ENCODE measurements around the gene STN1. TPM values are rescaled to one million over a fixed set of nuclear protein-coding genes. Genes with fewer than 3 reads are reported as not detected.
A peak's percentile ranks its signal among the peaks of the same experiment; 100 is the strongest.

Gene STN1
- total and polyA plus RNA-seq, 12 donors = 16.5 to 38.7 (median 31.4) TPM

DNA sequence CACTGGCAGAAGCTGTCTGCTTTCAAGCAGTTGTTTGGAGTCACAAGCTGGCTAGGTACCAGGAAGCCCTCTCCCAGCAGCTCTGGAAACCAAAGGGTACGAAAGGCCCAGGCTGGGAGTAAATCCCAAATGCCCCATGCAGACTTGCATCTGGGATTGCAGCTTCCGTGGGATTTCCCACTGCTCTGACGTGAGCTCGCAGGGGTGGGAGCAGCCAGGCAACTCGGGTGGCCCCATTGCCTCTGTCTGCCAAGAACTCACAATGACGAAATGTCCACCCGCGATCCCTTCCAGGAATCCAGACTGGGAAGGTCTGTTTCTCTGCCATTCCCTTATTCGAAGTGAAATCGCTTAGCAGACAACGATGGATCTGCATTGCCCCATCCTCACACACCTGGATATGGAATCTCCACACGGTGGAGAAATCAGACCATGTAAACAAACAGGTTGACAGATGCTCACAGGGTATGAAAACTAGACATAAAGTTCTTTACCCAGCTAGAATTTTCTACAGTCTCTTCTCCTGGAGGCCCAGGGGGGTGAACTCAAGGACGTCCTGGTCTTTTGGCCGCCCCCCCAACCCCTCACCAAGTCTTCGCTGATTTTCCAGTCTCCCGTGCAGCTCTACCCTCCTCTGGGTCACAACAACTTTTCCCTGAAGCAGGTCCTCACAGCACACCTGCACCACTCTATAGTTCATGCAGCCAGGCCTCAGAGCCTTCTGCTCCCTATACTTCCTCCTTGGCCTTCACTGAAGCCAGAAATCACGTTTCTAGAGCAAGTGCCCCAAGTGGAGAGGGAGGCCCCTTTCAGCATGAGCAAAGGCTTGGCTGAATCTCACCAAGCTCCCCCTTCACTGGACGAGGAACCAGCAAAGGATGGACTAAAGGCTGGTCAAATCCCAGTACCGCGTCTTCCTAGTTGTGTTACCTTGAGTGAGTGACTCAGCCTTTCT lies 82.6 kb downstream of the STN1 start:
- peaks cover 0 to 9% (median 0%) of the 10 kb centered on the region in 11 donors for H3K9me3 ChIP-seq
- TF ChIP-seq, protein P1, sequence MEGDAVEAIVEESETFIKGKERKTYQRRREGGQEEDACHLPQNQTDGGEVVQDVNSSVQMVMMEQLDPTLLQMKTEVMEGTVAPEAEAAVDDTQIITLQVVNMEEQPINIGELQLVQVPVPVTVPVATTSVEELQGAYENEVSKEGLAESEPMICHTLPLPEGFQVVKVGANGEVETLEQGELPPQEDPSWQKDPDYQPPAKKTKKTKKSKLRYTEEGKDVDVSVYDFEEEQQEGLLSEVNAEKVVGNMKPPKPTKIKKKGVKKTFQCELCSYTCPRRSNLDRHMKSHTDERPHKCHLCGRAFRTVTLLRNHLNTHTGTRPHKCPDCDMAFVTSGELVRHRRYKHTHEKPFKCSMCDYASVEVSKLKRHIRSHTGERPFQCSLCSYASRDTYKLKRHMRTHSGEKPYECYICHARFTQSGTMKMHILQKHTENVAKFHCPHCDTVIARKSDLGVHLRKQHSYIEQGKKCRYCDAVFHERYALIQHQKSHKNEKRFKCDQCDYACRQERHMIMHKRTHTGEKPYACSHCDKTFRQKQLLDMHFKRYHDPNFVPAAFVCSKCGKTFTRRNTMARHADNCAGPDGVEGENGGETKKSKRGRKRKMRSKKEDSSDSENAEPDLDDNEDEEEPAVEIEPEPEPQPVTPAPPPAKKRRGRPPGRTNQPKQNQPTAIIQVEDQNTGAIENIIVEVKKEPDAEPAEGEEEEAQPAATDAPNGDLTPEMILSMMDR (IDR thresholded peaks at IDR 0.05) = no peak
- peak overlapping the region; percentile 10 to 80 (median 66) for H3K27ac ChIP-seq
- H3K4me3 ChIP-seq = no peak overlapping the region
- H3K36me3 ChIP-seq = no peaks in the 10 kb centered on the region
- intact Hi-C loops (cut with DNase I) = no loop called here
- 37 to 42% methylated on average over 20 of the region's 20 CpGs for WGBS, 2 donors
- DNase-seq (peak; percentile 76 to 87), ATAC-seq (peak; percentile 39 to 74 (median 72))
- peaks cover 23 to 79% (median 70%) of the 10 kb centered on the region in 9 donors for H3K4me1 ChIP-seq
- no peaks in the 10 kb centered on the region for H3K27me3 ChIP-seq

DNA sequence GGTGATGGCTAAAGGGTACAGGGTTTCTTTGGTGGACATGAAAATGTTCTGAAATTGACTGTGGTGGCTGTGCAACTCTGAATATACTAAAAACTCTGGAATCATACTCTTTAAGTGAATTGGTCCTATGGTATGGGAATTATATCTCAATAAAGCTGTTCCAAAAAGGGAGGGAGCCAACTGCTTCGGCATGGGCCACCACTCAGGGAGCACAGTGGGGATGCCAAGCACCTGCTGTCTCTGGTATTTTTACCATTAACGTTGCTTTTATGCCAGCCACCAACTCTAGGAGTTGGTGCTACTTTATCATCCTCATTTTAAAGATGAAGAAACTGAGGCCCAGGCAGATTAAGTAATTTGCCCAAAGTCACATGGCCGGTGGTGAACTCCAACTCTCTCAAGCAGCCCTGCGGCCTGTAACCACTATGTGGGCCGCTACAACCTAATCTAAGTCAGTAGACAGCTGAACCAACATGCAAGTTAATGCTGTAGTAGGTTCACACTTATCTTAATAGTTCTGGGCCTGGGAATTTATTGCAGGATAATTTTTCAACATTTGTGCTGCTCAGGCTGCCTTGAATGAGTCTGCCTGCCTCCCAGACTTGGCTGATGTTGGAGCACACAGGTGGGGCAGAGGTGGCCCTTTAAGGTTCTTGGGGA lies 83.4 kb downstream of the STN1 start:
- intact Hi-C loops (cut with DNase I) = no loop called here
- ATAC-seq (peak in 6 of 8 donors; percentile 3 to 45 (median 22)), DNase-seq (no peak)
- H3K27me3 ChIP-seq = no peaks in the 10 kb centered on the region
- H3K4me1 ChIP-seq = peaks cover 17 to 79% (median 70%) of the 10 kb centered on the region in 9 donors
- H3K27ac ChIP-seq = peak overlapping the region; percentile 10 to 80 (median 66)
- 41 to 45% methylated on average over 5 of the region's 5 CpGs for WGBS, 2 donors
- H3K4me3 ChIP-seq = no peak overlapping the region
- H3K9me3 ChIP-seq = peaks cover 0 to 9% (median 0%) of the 10 kb centered on the region in 11 donors
- H3K36me3 ChIP-seq = no peaks in the 10 kb centered on the region
- TF ChIP-seq, protein P1 (IDR thresholded peaks at IDR 0.05) = no peak

DNA sequence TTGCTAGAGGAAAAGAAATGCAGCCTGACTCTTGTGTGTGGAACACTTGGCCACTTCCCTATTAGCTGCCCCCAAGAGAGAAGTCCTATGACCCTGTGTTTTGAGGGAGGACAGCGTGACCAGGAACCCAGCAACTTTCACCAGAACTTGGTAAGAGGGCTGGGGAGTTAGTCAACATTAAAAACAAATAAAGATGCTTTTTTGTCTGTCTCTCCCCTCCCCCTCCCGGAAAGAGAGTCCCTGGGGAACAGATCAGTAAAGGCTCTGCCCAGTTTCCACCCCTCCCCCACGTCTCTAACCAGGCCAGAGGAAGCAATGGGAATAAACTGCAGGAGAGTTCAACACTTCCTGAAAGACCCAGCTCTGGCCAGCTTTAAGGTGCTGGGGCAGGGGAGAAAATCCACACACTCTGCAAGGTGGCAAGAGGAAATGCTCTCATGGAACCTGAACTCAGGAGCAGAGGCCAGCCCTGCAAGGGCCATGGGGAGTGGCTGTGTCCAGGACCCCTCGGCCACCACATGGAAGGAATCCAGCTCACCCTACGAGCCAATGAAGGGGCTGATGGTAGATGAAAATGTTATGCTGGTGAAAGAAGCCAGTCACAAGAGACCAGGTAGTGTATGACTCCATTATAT lies 84.1 kb downstream of the STN1 start:
- H3K27ac ChIP-seq = peak overlapping the region in 9 of 10 donors; percentile 40 to 80 (median 68)
- ATAC-seq = peak; percentile 51 to 82 (median 64)
- H3K27me3 ChIP-seq = no peaks in the 10 kb centered on the region
- WGBS, 2 donors = 44 to 51% methylated on average over 5 of the region's 5 CpGs
- peaks cover 11 to 78% (median 64%) of the 10 kb centered on the region in 9 donors for H3K4me1 ChIP-seq
- TF ChIP-seq, protein P1 (IDR thresholded peaks at IDR 0.05) = no peak
- intact Hi-C loops (cut with DNase I) = no loop called here
- no peaks in the 10 kb centered on the region for H3K36me3 ChIP-seq
- no peak overlapping the region for H3K4me3 ChIP-seq
- DNase-seq = peak; percentile 52 to 92
- peaks cover 0 to 9% (median 0%) of the 10 kb centered on the region in 11 donors for H3K9me3 ChIP-seq

DNA sequence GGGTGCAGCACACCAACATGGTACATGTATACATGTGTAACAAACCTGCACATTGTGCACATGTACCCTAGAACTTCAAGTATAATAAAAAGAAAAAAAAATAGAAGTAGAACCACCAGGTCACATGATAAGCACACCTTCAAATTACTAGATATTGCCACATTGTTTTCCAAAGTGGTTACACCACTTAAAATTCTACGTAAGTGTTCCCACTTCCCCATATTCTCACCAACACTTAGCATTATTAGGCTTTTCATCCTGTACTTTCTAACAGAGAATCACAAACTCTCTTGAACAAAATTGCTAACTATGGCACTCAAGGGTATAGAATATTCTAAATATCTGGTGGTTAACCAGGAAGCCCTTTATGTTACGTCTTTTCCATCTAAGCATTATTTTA lies 85.2 kb downstream of the STN1 start:
- peaks cover 10 to 74% (median 60%) of the 10 kb centered on the region in 9 donors for H3K4me1 ChIP-seq
- ATAC-seq (no peak), DNase-seq (no peak)
- WGBS, 2 donors = 96 to 100% methylated on average over 2 of the region's 2 CpGs
- no peaks in the 10 kb centered on the region for H3K36me3 ChIP-seq
- H3K27ac ChIP-seq = peak overlapping the region in 4 of 10 donors; percentile 35 to 80 (median 74)
- H3K9me3 ChIP-seq = peaks cover 0 to 9% (median 0%) of the 10 kb centered on the region in 11 donors
- H3K27me3 ChIP-seq = no peaks in the 10 kb centered on the region
- no peak overlapping the region for H3K4me3 ChIP-seq
- TF ChIP-seq, protein P1 (IDR thresholded peaks at IDR 0.05) = no peak
- intact Hi-C loops (cut with DNase I) = no loop called here

Measured in heart right ventricle (tissue), 16 donors.